Measurements from ENCODE around the gene COG3.
A peak's percentile ranks its signal among the peaks of the same experiment; 100 is the strongest.

COG3 gene

DNA sequence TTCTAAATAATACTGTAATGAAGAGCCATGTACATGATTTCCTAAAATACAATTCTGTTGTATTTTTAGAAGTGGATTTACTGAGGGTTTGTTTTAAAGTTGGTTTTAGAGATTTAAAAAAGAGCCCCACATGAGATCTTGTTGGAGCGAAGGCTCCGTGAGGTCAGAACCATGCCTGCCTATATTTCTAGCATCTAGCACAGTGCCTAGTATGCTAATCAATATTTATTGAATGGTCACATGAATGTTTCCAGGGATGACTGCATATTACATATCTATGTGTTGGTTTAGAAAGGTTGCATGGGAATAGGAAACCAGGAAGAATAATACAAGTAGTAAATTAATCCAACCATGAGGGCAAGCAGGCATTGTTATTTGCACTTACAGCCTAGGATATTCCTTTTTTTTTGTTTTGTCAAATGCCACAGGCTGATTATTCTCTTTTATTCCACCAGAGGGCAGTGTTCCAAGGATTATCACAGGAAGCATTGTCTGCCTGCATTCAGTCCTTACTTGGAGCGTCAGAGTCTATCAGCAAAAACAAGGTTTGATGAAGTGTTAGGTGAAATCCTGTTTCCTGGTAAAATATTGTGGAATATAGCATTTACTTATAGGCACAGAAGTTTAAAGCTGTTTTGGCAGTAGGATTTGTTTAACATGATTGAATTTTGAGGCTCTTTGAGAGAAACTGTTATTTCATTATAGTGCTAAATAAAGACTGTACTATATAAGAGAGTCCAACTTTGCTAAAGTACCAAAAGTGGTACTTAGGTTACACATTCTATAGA, 46.8 kb downstream of the COG3 start:
- DNase-seq (ENCODE audit: low read depth, low spot score), result peak; percentile 79
- in situ Hi-C loops (cut with HindIII; ENCODE audit: low sequenced_read_pairs), result no loop called here
- TF ChIP-seq, protein P1, sequence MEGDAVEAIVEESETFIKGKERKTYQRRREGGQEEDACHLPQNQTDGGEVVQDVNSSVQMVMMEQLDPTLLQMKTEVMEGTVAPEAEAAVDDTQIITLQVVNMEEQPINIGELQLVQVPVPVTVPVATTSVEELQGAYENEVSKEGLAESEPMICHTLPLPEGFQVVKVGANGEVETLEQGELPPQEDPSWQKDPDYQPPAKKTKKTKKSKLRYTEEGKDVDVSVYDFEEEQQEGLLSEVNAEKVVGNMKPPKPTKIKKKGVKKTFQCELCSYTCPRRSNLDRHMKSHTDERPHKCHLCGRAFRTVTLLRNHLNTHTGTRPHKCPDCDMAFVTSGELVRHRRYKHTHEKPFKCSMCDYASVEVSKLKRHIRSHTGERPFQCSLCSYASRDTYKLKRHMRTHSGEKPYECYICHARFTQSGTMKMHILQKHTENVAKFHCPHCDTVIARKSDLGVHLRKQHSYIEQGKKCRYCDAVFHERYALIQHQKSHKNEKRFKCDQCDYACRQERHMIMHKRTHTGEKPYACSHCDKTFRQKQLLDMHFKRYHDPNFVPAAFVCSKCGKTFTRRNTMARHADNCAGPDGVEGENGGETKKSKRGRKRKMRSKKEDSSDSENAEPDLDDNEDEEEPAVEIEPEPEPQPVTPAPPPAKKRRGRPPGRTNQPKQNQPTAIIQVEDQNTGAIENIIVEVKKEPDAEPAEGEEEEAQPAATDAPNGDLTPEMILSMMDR (IDR thresholded peaks at IDR 0.05; ENCODE audit: low read depth, low read length), result peak; percentile 77

GRCh38 chr13:45512098-45512496, 47.4 kb downstream of the COG3 start:
- no peak for DNase-seq (ENCODE audit: low read depth, low spot score)
- in situ Hi-C loops (cut with HindIII; ENCODE audit: low sequenced_read_pairs), result no loop called here
- no peak overlapping the region for H3K4me3 ChIP-seq (ENCODE audit: low read depth, low read length)
- TF ChIP-seq, protein P1 (IDR thresholded peaks at IDR 0.05; ENCODE audit: low read depth, low read length), result no peak

More for the DNA sequence above, 46.8 kb downstream of the COG3 start:
- no peak overlapping the region for H3K4me3 ChIP-seq (ENCODE audit: low read depth, low read length)

GRCh38 chr13:45516757-45517156, 52.0 kb downstream of the COG3 start:
- in situ Hi-C loops (cut with HindIII; ENCODE audit: low sequenced_read_pairs), result no loop called here
- DNase-seq (ENCODE audit: low read depth, low spot score), result no peak
- TF ChIP-seq, protein P1 (IDR thresholded peaks at IDR 0.05; ENCODE audit: low read depth, low read length), result no peak
- no peak overlapping the region for H3K4me3 ChIP-seq (ENCODE audit: low read depth, low read length)

DNA sequence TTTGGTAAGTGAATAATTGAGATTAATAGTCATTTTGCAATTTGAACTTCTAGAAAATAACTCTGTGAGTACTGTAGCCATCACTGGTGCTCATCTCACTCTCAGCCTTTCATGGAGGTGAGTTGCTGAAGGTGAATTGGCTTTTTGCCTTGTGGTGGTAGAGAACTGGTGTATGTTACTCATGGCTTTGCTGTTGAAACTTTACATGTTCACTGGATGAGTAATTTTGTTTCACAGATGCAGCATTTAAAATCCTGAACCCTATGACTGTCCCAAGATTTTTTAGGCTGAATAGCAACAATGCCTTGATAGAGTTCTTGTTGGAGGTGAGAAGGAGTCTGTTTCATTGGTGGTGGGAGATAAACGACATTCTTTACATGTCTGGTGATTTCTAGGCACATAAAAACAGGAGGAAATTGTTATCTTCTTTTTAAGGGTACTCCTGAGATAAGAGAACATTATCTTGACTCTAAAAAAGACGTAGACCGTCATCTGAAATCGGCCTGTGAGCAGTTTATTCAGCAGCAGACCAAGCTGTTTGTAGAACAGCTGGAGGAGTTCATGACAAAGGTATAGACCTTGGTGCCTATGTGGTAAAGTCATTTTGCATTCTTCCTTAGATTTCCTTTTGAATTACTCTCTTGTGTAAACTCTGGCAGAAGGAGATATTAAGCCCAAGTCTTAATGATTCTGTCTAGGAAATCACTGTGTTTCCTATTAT, 53.9 kb downstream of the COG3 start:
- in situ Hi-C loops (cut with HindIII; ENCODE audit: low sequenced_read_pairs), result no loop called here
- TF ChIP-seq, protein P1 (IDR thresholded peaks at IDR 0.05; ENCODE audit: low read depth, low read length), result no peak
- peak; percentile 31 for DNase-seq (ENCODE audit: low read depth, low spot score)
- H3K4me3 ChIP-seq (ENCODE audit: low read depth, low read length), result no peak overlapping the region

DNA sequence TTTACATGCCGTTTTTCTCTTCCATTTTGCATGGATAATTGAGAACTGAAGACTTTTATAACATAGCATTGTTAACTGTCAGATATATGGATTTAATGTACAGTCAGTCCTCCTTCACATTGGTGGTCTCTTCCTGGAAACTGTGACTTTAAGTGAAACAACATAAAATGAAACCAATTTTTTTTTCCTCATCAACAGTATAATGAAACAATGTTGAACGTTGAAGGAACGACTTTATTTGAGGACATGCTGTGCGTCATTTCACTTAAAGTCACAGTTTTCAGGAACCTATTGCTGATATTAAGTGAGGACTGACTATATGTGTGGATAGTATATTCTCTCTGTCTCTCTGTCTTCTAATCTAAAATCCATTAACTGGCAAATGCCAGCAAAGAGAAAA, 54.8 kb downstream of the COG3 start:
- TF ChIP-seq, protein P1 (IDR thresholded peaks at IDR 0.05; ENCODE audit: low read depth, low read length), result no peak
- DNase-seq (ENCODE audit: low read depth, low spot score), result no peak
- in situ Hi-C loops (cut with HindIII; ENCODE audit: low sequenced_read_pairs), result no loop called here
- no peak overlapping the region for H3K4me3 ChIP-seq (ENCODE audit: low read depth, low read length)

DNA sequence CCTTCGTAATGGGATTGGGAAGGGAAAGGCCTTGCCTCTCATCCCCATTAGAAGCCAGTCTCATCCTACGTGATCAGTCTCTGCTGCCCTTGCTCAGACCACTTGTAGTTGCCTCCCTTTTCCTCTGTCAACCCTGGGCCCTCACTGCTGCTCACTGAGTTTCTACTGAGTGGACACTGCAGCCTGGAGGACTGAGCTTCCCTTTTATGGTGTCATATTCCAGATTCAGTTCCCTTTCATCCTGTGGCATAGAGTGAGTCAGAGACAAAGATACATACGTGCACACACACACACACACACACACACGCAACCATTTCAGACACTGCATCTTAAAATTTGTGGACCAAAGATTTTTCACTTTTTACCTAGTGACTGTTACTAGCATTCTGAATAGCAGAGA, 56.6 kb downstream of the COG3 start:
- no peak overlapping the region for H3K4me3 ChIP-seq (ENCODE audit: low read depth, low read length)
- in situ Hi-C loops (cut with HindIII; ENCODE audit: low sequenced_read_pairs), result no loop called here
- peak; percentile 77 for DNase-seq (ENCODE audit: low read depth, low spot score)
- TF ChIP-seq, protein P1 (IDR thresholded peaks at IDR 0.05; ENCODE audit: low read depth, low read length), result no peak
